ENCODE results near the gene UBAP2L.

- TF ChIP-seq SUZ12 (IDR thresholded peaks at IDR 0.05; ENCODE audit: extremely low read depth, insufficient read depth, insufficient read length) (no peak), ZNF274 (IDR thresholded peaks at IDR 0.05; ENCODE audit: low read depth, low read length) (no peak), YY1 (IDR thresholded peaks at IDR 0.05; ENCODE audit: insufficient read depth, insufficient read length) (no peak)
Observed at GRCh38 chr1:154193821-154194220, 26.9 kb upstream of the UBAP2L start.
